ENCODE results near the gene WLS.
A peak's percentile ranks its signal among the peaks of the same experiment; 100 is the strongest.

GRCh38 chr1:68231627-68232288, 565 bp downstream of the WLS start:
- TF ChIP-seq CTCF (IDR thresholded peaks at IDR 0.05) (no peak), POLR2A (IDR thresholded peaks at IDR 0.05) (peak in 1 of 2 donors; percentile 21)
